DND-41 (cell line): ENCODE data around the gene MMP11.

Experiments
- ATAC-seq: fragments of 200-7000 bp; cut with Tn5 transposase; 3 replicates; pipeline ENCODE4 v1.9.1; 2021; ENCODE audit warnings: low read depth; ENCODE audit not compliant: insufficient read depth
- DNase-seq: peaks from one replicate; pipeline ENCODE4 v3.0.0-alpha.2; 2020
- H2AFZ ChIP-seq: 2 replicates; pipeline ENCODE4 v1.6.0; 2012; ENCODE audit warnings: low read depth, low read length
- H3K27ac ChIP-seq: 2 replicates; pipeline ENCODE4 v1.5.1; 2012; ENCODE audit warnings: low read length, inconsistent platforms
- H3K27me3 ChIP-seq: fragments of 200-600 bp; sonication (generic); 2 replicates; pipeline ENCODE4 v1.6.0; 2012; ENCODE audit warnings: low read length, mild to moderate bottlenecking, inconsistent platforms; ENCODE audit not compliant: insufficient read depth, poor library complexity
- H3K36me3 ChIP-seq: 2 replicates; pipeline ENCODE4 v1.5.1; 2012; ENCODE audit warnings: low read length, inconsistent platforms; ENCODE audit not compliant: insufficient read depth
- H3K4me1 ChIP-seq: 2 replicates; pipeline ENCODE4 v1.5.1; 2012; ENCODE audit warnings: mild to moderate bottlenecking, low read length; ENCODE audit not compliant: insufficient read depth
- H3K4me2 ChIP-seq: 2 replicates; pipeline ENCODE4 v1.6.0; 2012; ENCODE audit warnings: mild to moderate bottlenecking, moderate library complexity, low read length, inconsistent platforms; ENCODE audit not compliant: insufficient read depth
- H3K4me3 ChIP-seq, 2 experiments: fragments of 200-600 bp in 1 of 2; shearing (Covaris generic) in 1 of 2; 2 replicates each; pipeline ENCODE4 v1.5.1; 2012 to 2016; ENCODE audit warnings: inconsistent platforms in 2 of 2, low read length in 2 of 2, mild to moderate bottlenecking in 2 of 2, low read depth in 1 of 2, moderate library complexity in 1 of 2
- H3K79me2 ChIP-seq: 2 replicates; pipeline ENCODE4 v1.6.0; 2012; ENCODE audit warnings: low read length, inconsistent platforms; ENCODE audit not compliant: insufficient read depth
- H3K9ac ChIP-seq: 2 replicates; pipeline ENCODE4 v1.6.0; 2012; ENCODE audit warnings: low read depth, mild to moderate bottlenecking, inconsistent platforms, low read length, moderate library complexity
- H3K9me3 ChIP-seq: 2 replicates; pipeline ENCODE4 v1.5.1; 2012; ENCODE audit warnings: low read length, moderate library complexity, mild to moderate bottlenecking, inconsistent platforms; ENCODE audit not compliant: insufficient read depth, severe bottlenecking
- H4K20me1 ChIP-seq: 2 replicates; pipeline ENCODE4 v1.6.0; 2012; ENCODE audit warnings: low read length; ENCODE audit not compliant: insufficient read depth
- EZH2 ChIP-seq: IDR thresholded peaks from 3 replicates; pipeline ENCODE4 v1.6.1; 2012; ENCODE audit warnings: borderline replicate concordance, low read depth, mild to moderate bottlenecking, moderate library complexity, low read length, inconsistent platforms; ENCODE audit not compliant: severe bottlenecking
- TF ChIP-seq, protein P1 (sequence below): IDR thresholded peaks from 2 replicates; pipeline ENCODE4 v1.5.1; 2012; ENCODE audit warnings: borderline replicate concordance, low read length, moderate library complexity, mild to moderate bottlenecking; ENCODE audit not compliant: poor library complexity, severe bottlenecking; ENCODE audit errors: extremely low read depth

The MMP11 gene

DNA sequence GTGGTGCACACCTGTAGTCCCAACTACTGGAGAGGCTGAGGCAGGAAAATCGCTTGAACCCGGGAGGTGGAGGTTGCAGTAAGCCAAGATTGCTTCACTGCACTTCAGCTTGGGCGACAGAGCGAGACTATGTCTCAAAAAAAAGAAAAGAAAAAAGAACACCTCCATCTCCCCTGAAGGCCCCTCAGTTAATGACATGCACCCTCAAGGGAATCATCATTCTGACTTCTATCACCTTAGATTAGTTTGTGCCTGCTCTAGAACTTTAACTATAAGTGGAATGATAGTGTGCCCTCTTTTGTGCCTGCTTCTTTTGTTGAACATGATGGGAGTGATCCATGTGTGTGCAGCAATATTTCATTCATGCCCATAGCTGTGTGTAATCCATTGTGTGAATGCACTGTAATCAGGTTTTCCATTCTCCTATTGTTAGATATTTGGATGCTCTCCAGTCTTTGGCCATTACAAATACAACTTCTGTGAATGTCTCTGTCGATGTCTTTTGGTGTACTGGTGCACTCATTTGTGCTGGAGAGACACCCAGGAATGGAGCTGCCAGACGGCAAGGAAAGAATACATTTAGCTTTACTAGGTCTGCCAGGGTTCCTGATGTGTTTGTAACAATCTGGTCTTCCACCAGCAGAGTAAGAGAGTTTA, 17.5 kb upstream of the MMP11 start:
- ATAC-seq: no peak
- H3K9ac ChIP-seq: no peak overlapping the region
- no peak overlapping the region for H3K4me2 ChIP-seq
- no peaks in the 10 kb centered on the region for H3K9me3 ChIP-seq
- peaks cover 5% of the 10 kb centered on the region for H3K79me2 ChIP-seq
- H4K20me1 ChIP-seq: no peaks in the 10 kb centered on the region
- no peaks in the 10 kb centered on the region for H3K36me3 ChIP-seq
- H2AFZ ChIP-seq: no peak overlapping the region
- no peaks in the 10 kb centered on the region for H3K27me3 ChIP-seq
- peaks cover 13% of the 10 kb centered on the region for H3K4me1 ChIP-seq
- no peak for DNase-seq
- TF ChIP-seq, protein P1, sequence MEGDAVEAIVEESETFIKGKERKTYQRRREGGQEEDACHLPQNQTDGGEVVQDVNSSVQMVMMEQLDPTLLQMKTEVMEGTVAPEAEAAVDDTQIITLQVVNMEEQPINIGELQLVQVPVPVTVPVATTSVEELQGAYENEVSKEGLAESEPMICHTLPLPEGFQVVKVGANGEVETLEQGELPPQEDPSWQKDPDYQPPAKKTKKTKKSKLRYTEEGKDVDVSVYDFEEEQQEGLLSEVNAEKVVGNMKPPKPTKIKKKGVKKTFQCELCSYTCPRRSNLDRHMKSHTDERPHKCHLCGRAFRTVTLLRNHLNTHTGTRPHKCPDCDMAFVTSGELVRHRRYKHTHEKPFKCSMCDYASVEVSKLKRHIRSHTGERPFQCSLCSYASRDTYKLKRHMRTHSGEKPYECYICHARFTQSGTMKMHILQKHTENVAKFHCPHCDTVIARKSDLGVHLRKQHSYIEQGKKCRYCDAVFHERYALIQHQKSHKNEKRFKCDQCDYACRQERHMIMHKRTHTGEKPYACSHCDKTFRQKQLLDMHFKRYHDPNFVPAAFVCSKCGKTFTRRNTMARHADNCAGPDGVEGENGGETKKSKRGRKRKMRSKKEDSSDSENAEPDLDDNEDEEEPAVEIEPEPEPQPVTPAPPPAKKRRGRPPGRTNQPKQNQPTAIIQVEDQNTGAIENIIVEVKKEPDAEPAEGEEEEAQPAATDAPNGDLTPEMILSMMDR: no peak
- TF ChIP-seq EZH2: no peak
- no peak overlapping the region for H3K27ac ChIP-seq
- H3K4me3 ChIP-seq: no peak overlapping the region

DNA sequence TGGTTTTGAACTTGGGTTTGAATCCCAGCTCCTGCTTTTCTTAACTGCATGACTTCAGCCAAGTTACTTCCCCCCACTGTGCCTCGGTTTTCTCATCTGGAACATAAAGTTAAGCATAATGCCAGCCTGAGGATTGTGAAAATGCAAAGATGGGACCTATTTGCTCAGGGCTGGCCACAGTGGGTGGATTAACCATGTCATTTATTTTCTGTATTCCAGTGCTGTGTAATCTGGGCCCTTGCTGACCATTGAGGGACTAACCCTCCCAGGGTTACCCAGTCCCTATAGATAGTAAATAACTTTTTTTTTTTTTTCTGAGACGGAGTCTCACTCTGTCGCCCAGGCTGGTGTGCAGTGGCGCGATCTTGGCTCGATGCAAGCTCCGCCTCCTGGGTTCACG, 16.9 kb upstream of the MMP11 start:
- no peak overlapping the region for H2AFZ ChIP-seq
- peaks cover 8% of the 10 kb centered on the region for H3K4me1 ChIP-seq
- ATAC-seq: no peak
- H3K4me3 ChIP-seq: no peak overlapping the region
- TF ChIP-seq, protein P1: no peak
- no peak for TF ChIP-seq EZH2
- no peaks in the 10 kb centered on the region for H4K20me1 ChIP-seq
- no peak overlapping the region for H3K9ac ChIP-seq
- H3K79me2 ChIP-seq: no peaks in the 10 kb centered on the region
- H3K27ac ChIP-seq: no peak overlapping the region
- H3K4me2 ChIP-seq: no peak overlapping the region
- no peaks in the 10 kb centered on the region for H3K27me3 ChIP-seq
- H3K9me3 ChIP-seq: no peaks in the 10 kb centered on the region
- H3K36me3 ChIP-seq: no peaks in the 10 kb centered on the region
- no peak for DNase-seq

DNA sequence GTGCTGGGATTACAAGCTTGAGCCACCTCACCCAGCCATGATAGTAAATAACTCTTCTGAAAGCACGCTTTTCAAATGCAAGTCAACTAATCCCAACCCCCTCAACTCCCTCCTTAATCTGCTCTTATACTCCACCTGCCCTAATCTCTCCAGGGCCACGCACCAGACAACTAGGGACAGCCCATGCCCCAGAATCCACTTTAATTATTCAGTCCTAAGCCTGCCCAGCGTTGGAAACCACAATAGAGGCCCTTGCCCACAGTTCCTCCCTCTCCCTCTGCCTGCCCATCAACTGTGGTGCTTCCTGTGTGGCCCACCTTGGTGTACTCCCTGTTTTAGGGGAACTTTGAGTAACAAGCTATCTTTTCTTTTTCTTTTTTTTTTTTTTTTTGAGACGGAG, 15.8 kb upstream of the MMP11 start:
- no peak overlapping the region for H3K9ac ChIP-seq
- peak; percentile 30 for DNase-seq
- no peak overlapping the region for H3K4me3 ChIP-seq
- TF ChIP-seq, protein P1: no peak
- no peak for TF ChIP-seq EZH2
- H3K36me3 ChIP-seq: no peaks in the 10 kb centered on the region
- H3K4me2 ChIP-seq: no peak overlapping the region
- H4K20me1 ChIP-seq: no peaks in the 10 kb centered on the region
- no peaks in the 10 kb centered on the region for H3K79me2 ChIP-seq
- ATAC-seq: peak; percentile 56
- H3K27me3 ChIP-seq: no peaks in the 10 kb centered on the region
- no peaks in the 10 kb centered on the region for H3K4me1 ChIP-seq
- no peaks in the 10 kb centered on the region for H3K9me3 ChIP-seq
- H3K27ac ChIP-seq: no peak overlapping the region
- no peak overlapping the region for H2AFZ ChIP-seq

DNA sequence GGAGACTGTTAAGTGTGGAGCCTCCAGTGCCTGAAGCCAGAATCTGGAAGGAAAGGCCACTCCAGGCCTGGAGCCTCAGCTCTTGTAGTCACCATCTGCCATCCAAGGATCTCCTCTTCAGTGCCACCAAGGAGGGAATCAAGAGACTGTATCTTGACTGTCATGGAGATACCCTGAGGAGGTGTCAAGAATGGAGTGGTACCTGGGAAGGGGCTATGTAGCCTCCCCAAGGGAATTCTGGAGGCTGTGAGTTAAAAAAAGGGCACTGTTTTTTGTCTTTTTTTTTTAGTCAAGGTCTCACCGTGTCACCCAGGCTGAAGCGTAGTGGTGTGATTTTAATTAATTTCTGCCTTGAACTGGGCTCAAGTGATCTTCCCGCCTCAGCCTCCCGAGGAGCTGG, 13.1 kb upstream of the MMP11 start:
- no peaks in the 10 kb centered on the region for H3K9me3 ChIP-seq
- no peaks in the 10 kb centered on the region for H3K27me3 ChIP-seq
- H2AFZ ChIP-seq: no peak overlapping the region
- H3K27ac ChIP-seq: no peak overlapping the region
- no peaks in the 10 kb centered on the region for H4K20me1 ChIP-seq
- peaks cover 12% of the 10 kb centered on the region for H3K4me1 ChIP-seq
- H3K9ac ChIP-seq: no peak overlapping the region
- no peaks in the 10 kb centered on the region for H3K79me2 ChIP-seq
- H3K4me2 ChIP-seq: no peak overlapping the region
- no peak for DNase-seq
- no peak overlapping the region for H3K4me3 ChIP-seq
- no peaks in the 10 kb centered on the region for H3K36me3 ChIP-seq
- no peak for TF ChIP-seq EZH2
- TF ChIP-seq, protein P1: no peak
- no peak for ATAC-seq
